Large intestine (tissue), 3 donors: ENCODE results near the gene GPR34. TPM values are rescaled to one million over a fixed set of nuclear protein-coding genes. Genes with fewer than 3 reads are reported as not detected.
"Not testable (repeated sequence)": the region's sequence is repeated elsewhere in the genome, so short reads cannot be mapped to it uniquely, and the experiment has no call there.

Experiments
- DNase-seq, 2 donors: peaks; one replicate each; pipeline versions ENCODE4 v3.0.0 to v3.0.0-alpha.2; 2013
- H3K27ac ChIP-seq: one replicate; pipeline ENCODE4 v1.5.1; 2013; ENCODE audit warnings: low read length
- H3K27me3 ChIP-seq: 2 replicates; pipeline ENCODE4 v1.6.1; 2013; ENCODE audit warnings: low read length; ENCODE audit not compliant: control insufficient read depth, insufficient read depth
- H3K36me3 ChIP-seq: 2 replicates; pipeline ENCODE4 v1.6.1; 2013; ENCODE audit warnings: low read length; ENCODE audit not compliant: control insufficient read depth, insufficient read depth
- H3K4me1 ChIP-seq: one replicate; pipeline ENCODE4 v1.6.1; 2013; ENCODE audit warnings: low read length; ENCODE audit not compliant: control insufficient read depth, insufficient read depth
- H3K4me3 ChIP-seq: one replicate; pipeline ENCODE4 v1.5.1; 2013; ENCODE audit warnings: low read length
- H3K9me3 ChIP-seq: one replicate; pipeline ENCODE4 v1.6.1; 2013; ENCODE audit warnings: mild to moderate bottlenecking, low read depth, low read length, moderate library complexity; ENCODE audit not compliant: control insufficient read depth
- WGBS: methylation state at CpG from one replicate; pipeline ENCODE4 v1.1.5; 2013; ENCODE audit warnings: low lambda C conversion rate; ENCODE audit not compliant: insufficient coverage; 5-methylcytosine and 5-hydroxymethylcytosine counted together
- polyA plus RNA-seq: library from polyadenylated mRNA; unstranded; fragments of 120-200 nt; gene quantifications from one replicate; pipeline ENCODE4 v1.2.1, GENCODE V29; 2013

The GPR34 gene
- polyA plus RNA-seq, 1 donor: 10.5 TPM

DNA sequence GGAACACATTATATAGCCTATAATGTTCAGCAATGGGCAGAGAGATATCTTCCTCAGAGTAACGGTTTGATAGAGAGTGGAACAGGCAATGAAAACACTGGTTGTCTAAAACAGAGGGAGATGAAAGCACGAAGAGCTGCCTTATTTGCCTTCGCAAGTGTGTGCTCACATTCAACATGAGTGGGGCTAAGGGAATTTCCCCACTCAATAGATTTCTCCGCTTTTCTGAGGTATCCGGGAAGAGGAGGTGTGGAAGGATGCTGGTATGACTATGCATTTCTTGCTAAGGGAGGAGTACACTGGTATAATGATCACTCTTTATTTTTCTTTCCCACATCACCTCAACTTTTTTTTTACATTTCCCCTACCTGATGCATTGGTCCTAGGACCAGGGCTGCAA lies 27.4 kb downstream of the GPR34 start:
- H3K4me3 ChIP-seq: no peak overlapping the region
- DNase-seq: no peak
- H3K27me3 ChIP-seq: no peaks in the 10 kb centered on the region
- peaks cover 11% of the 10 kb centered on the region for H3K4me1 ChIP-seq
- peak overlapping the region; percentile 32 for H3K27ac ChIP-seq
- no CpG with 5 or more reads among the region's 5 CpGs for WGBS
- peaks cover 3% of the 10 kb centered on the region for H3K9me3 ChIP-seq
- no peaks in the 10 kb centered on the region for H3K36me3 ChIP-seq

- Histone ChIP-seq H3K36me3 (no peaks in the 10 kb centered on the region), H3K27ac (peak overlapping the region; percentile 46), H3K4me3 (no peak overlapping the region), H3K4me1 (peaks cover 11% of the 10 kb centered on the region), H3K27me3 (no peaks in the 10 kb centered on the region), H3K9me3 (peaks cover 3% of the 10 kb centered on the region)
- peak in 1 of 2 donors; percentile 61 for DNase-seq
- WGBS: no CpG with 5 or more reads among the region's 12 CpGs
Observed at GRCh38 chrX:41716767-41717473, 28.1 kb downstream of the GPR34 start.

DNA sequence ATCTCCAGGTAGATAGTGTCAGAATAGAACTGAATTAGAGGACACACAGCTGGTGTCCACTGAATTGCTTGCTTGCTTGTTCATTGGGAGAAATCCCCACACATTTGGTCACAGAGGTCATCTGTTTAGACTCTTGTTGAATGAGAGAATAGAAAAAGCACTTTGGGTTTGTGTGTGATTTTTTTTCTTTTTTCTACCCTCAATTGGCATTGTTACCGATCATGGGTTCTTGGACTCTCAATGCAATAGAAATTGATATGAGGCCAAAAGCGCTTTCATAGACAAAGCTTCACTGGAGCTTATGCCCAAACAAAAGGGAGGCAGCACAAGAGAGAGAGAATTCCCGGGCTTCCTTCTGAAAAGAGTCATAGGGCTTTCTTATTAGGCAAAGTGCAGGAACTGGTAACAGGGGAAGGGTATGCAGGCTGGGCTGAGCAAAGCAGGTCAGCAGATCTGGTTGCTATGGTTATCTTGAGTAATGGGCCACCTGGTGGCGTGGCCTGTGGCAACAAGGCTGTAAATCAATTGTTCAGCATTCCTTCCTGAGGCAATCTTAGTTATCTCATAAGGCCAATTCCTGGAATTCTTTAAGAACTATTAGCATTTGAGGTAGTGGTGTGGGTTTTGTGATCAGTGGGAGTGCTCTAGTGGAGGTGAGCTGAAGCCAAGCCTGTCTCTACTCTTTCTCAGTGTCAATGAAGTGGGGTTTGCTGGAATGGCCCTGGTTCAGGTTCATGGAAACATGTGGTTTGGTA lies 29.9 kb downstream of the GPR34 start:
- H3K4me3 ChIP-seq: no peak overlapping the region
- H3K27ac ChIP-seq: peak overlapping the region; percentile 52
- H3K9me3 ChIP-seq: peaks cover 3% of the 10 kb centered on the region
- peak in 1 of 2 donors; percentile 39 for DNase-seq
- H3K27me3 ChIP-seq: no peaks in the 10 kb centered on the region
- H3K36me3 ChIP-seq: peaks cover 3% of the 10 kb centered on the region
- H3K4me1 ChIP-seq: peaks cover 11% of the 10 kb centered on the region
- WGBS: no CpG with 5 or more reads among the region's 4 CpGs

DNA sequence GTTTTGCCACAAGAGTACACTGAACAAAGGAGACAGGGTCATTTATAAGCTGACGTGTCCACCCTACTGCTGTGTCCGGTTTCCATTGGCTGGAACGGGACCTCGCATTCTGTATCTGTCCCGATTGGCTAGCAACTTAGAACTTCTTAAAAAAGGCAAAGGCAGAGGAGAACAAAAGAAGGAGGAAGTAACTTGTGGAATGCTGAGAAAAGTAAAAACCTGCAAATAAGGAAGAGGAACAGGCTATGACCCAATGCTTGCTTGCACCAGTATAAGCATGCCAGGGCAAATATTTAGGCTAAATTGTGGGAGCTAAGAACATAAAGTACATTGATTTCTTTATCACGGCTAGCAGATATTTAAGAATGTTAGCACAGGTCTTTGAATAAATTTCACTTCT lies 30.8 kb downstream of the GPR34 start:
- not testable (repeated sequence) for H3K27ac ChIP-seq, DNase-seq, H3K9me3 ChIP-seq, H3K27me3 ChIP-seq, H3K36me3 ChIP-seq, H3K4me3 ChIP-seq
- peaks cover 11% of the 10 kb centered on the region for H3K4me1 ChIP-seq
- no CpG with 5 or more reads among the region's 6 CpGs for WGBS

DNA sequence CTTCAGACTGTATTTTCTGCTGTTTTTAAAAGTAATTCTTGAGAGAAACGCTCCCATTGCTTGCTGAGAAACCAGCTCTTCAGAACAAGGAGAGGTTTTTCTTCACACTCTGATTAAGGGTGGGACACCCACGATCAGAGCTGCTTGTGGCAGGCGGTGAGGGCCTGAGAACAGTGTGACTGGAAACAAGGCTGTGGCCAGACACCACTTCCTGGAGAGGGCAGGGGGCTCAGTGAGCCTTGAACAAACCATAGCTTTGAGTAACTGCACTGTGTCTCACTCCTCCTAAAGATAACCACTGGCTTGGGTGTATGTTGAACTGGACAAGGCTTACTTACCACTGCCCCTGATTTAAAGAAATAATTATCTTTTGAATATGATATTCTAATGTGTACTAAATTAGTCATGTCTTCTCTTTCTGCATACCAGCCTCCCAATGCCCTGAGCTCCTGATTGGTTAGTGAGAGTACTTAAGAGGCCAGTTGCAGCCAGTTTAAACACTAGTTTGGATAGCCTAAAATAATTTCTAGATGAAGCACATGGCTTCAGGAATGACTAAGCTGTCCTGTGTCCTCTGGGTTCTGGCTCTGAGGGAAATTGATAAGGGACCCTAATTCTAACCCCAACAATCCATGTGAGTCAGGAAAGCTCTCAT lies 31.5 kb downstream of the GPR34 start:
- Histone ChIP-seq H3K27me3 (no peaks in the 10 kb centered on the region), H3K36me3 (peaks cover 3% of the 10 kb centered on the region), H3K27ac (no peak overlapping the region), H3K9me3 (peaks cover 3% of the 10 kb centered on the region), H3K4me3 (no peak overlapping the region), H3K4me1 (peaks cover 11% of the 10 kb centered on the region)
- no CpG with 5 or more reads among the region's 3 CpGs for WGBS
- DNase-seq: no peak

- WGBS: no CpG with 5 or more reads among the region's 1 CpG
- H3K9me3 ChIP-seq: peaks cover 3% of the 10 kb centered on the region
- H3K4me3 ChIP-seq: no peak overlapping the region
- H3K4me1 ChIP-seq: peaks cover 5% of the 10 kb centered on the region
- H3K27me3 ChIP-seq: no peaks in the 10 kb centered on the region
- H3K36me3 ChIP-seq: peaks cover 3% of the 10 kb centered on the region
- no peak for DNase-seq
- H3K27ac ChIP-seq: no peak overlapping the region
Observed at GRCh38 chrX:41721590-41721989, 32.8 kb downstream of the GPR34 start.

GRCh38 chrX:41722214-41722613 lies 33.4 kb downstream of the GPR34 start:
- DNase-seq: no peak
- H3K4me1 ChIP-seq: peaks cover under 1% of the 10 kb centered on the region
- H3K27ac ChIP-seq: no peak overlapping the region
- H3K27me3 ChIP-seq: no peaks in the 10 kb centered on the region
- WGBS: no CpG with 5 or more reads among the region's 3 CpGs
- H3K9me3 ChIP-seq: peaks cover under 1% of the 10 kb centered on the region
- no peak overlapping the region for H3K4me3 ChIP-seq
- peaks cover 3% of the 10 kb centered on the region for H3K36me3 ChIP-seq

GRCh38 chrX:41722816-41723618 lies 34.2 kb downstream of the GPR34 start:
- Histone ChIP-seq H3K27me3 (no peaks in the 10 kb centered on the region), H3K4me3 (no peak overlapping the region), H3K27ac (no peak overlapping the region), H3K36me3 (peaks cover 3% of the 10 kb centered on the region), H3K9me3 (no peaks in the 10 kb centered on the region), H3K4me1 (no peaks in the 10 kb centered on the region)
- no CpG with 5 or more reads among the region's 3 CpGs for WGBS
- no peak for DNase-seq

- Histone ChIP-seq H3K36me3 (peaks cover 3% of the 10 kb centered on the region), H3K27ac (no peak within 1 kb of the TSS), H3K27me3 (no peaks in the 10 kb centered on the region), H3K4me1 (no peaks in the 10 kb centered on the region), H3K4me3 (peak within 1 kb of the TSS; percentile 3), H3K9me3 (no peaks in the 10 kb centered on the region)
- WGBS: no CpG with 5 or more reads among the region's 2 CpGs
- DNase-seq: no peak
Observed at GRCh38 chrX:41723826-41724225, 35.1 kb downstream of the GPR34 start, which contains the start of gene GPR82. GPR82 (plus strand) TSS chrX:41724181; CDS start chrX:41727027, 2,846 bp downstream.

DNA sequence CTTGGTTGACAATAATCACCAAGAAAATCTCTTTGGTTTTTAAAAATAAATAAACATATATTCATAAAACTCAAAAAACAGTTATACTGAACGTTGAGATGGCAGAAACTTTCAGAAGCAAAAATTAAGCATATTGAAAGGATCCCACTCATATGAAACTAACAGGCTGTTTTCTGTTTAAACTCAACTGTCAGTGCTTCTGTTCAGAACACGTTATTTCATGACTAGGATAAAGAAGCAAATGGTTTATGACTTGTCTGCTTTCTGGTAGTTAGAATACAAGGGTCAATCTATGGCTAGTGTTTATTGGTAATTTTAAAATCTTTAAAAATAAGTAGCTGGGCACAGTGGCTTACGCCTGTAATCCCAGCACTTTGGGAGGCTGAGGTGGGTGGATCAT lies 39.4 kb downstream of the GPR34 start:
- WGBS: no CpG with 5 or more reads among the region's 3 CpGs
- Histone ChIP-seq H3K27ac (no peak overlapping the region), H3K4me1 (no peaks in the 10 kb centered on the region), H3K36me3 (no peaks in the 10 kb centered on the region), H3K4me3 (no peak overlapping the region), H3K9me3 (no peaks in the 10 kb centered on the region), H3K27me3 (no peaks in the 10 kb centered on the region)
- no peak for DNase-seq
